Measurements from ENCODE around the gene KANSL1L.
"Not testable (repeated sequence)": the region's sequence is repeated elsewhere in the genome, so short reads cannot be mapped to it uniquely, and the experiment has no call there.

KANSL1L gene

DNA sequence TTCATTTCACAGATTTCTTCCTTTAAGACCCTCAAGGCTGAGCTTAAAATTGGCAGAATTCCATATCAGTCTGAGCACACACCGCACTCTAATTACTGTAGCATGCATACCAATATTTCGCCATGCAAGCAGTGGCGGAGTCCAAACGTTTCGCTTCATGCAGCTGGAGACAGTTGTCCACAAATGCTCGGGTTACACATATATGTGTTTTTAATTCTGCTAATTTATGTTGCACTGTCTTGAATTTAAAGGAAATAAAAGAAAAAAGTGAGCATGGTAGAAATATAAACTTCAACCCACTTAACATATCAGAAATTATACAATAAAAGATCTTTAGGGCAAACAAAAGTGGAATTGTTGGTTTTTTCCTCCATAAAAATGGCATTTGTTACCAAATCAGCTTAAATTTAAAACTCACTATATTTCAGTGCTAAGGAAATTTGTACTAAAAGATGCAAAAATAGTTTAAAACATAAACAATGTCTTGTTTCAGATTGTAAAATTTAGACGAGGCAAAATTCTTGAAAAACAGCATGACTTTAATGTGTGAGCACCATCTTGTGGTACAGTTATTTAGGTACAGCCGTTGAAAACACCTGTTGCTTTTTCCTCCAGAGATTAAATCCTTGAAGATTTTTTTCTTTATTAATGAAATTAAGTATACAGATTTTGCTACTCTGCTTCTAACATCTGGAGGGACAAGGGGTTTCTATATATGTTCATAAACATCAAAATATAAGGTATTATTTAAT, 24.1 kb upstream of the KANSL1L start:
- Histone ChIP-seq H3K9me3 (ENCODE audit: control insufficient read depth in 2 of 2, low read length in 2 of 2) (no peaks in the 10 kb centered on the region), H3K9ac (ENCODE audit: low read length in 2 of 2) (no peak overlapping the region), H3K27ac (ENCODE audit: low read length) (no peak overlapping the region), H3K4me3 (ENCODE audit: low read length in 2 of 2) (peak overlapping the region; percentile 15 to 42), H3K4me1 (ENCODE audit: control insufficient read depth, insufficient read depth, low read length) (no peaks in the 10 kb centered on the region), H3K27me3 (ENCODE audit: control insufficient read depth in 1 of 2, insufficient read depth in 2 of 2, low read length in 2 of 2) (no peaks in the 10 kb centered on the region), H3K36me3 (ENCODE audit: control insufficient read depth in 2 of 2, insufficient read depth in 2 of 2, low read length in 2 of 2) (no peaks in the 10 kb centered on the region)

DNA sequence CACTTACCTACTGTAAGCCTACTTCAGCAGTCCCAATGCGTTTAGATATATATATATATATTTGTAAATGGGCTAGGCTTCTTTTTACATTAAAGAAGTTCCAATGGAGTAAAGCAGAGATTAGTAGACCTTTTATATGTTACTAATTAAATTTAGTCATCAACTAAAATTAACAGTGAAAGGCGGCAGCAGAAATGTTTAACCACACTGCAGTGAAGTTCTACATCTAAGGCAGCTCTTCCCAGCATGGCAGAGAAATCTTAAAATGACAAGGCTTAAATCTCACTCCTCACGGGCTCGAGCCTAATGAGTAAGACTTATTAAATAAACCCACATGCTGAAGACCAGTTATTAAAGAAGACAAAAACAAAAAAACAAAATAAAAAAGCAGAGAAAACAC, 19.1 kb upstream of the KANSL1L start:
- H3K9me3 ChIP-seq (ENCODE audit: control insufficient read depth in 2 of 2, low read length in 2 of 2) = no peaks in the 10 kb centered on the region
- H3K4me1 ChIP-seq (ENCODE audit: control insufficient read depth, insufficient read depth, low read length) = no peaks in the 10 kb centered on the region
- H3K4me3 ChIP-seq (ENCODE audit: low read length in 2 of 2) = no peak overlapping the region
- no peaks in the 10 kb centered on the region for H3K27me3 ChIP-seq (ENCODE audit: control insufficient read depth in 1 of 2, insufficient read depth in 2 of 2, low read length in 2 of 2)
- no peak overlapping the region for H3K27ac ChIP-seq (ENCODE audit: low read length)
- no peaks in the 10 kb centered on the region for H3K36me3 ChIP-seq (ENCODE audit: control insufficient read depth in 2 of 2, insufficient read depth in 2 of 2, low read length in 2 of 2)
- no peak overlapping the region for H3K9ac ChIP-seq (ENCODE audit: low read length in 2 of 2)

DNA sequence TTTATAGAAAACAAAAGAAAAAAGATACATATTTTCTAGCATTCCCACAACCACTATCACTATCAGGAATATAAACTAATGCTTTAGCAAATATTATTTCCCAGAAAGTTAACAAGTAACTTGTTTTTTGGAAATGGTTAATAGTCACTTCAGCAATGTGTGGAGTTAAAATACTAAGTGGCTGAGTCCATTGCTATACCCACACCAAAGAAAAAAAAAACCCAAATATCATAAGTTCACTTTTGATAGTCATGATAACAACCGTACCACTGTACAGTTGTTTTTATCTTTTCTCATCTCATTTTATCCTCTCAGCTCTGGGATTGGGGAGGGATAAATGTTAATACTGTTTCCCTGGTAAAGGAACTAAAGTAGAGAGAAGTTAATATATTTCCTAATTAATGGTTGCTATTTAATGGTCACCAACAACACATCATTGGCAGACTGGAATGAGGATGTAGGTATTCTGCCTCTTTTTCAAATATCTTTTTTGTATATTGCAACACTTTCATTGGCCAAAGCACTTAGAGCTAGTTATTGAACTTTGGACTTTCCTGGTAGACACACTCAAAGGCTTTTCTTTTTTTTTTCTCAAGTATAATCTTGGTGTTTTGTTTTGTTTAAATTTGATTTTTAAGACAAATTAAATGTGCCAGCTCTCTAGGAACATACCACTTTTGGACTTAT, 18.4 kb upstream of the KANSL1L start:
- H3K27me3 ChIP-seq (ENCODE audit: control insufficient read depth in 1 of 2, insufficient read depth in 2 of 2, low read length in 2 of 2) = no peaks in the 10 kb centered on the region
- no peaks in the 10 kb centered on the region for H3K9me3 ChIP-seq (ENCODE audit: control insufficient read depth in 2 of 2, low read length in 2 of 2)
- H3K4me1 ChIP-seq (ENCODE audit: control insufficient read depth, insufficient read depth, low read length) = no peaks in the 10 kb centered on the region
- H3K36me3 ChIP-seq (ENCODE audit: control insufficient read depth in 2 of 2, insufficient read depth in 2 of 2, low read length in 2 of 2) = no peaks in the 10 kb centered on the region
- no peak overlapping the region for H3K4me3 ChIP-seq (ENCODE audit: low read length in 2 of 2)
- no peak overlapping the region for H3K27ac ChIP-seq (ENCODE audit: low read length)
- H3K9ac ChIP-seq (ENCODE audit: low read length in 2 of 2) = no peak overlapping the region

DNA sequence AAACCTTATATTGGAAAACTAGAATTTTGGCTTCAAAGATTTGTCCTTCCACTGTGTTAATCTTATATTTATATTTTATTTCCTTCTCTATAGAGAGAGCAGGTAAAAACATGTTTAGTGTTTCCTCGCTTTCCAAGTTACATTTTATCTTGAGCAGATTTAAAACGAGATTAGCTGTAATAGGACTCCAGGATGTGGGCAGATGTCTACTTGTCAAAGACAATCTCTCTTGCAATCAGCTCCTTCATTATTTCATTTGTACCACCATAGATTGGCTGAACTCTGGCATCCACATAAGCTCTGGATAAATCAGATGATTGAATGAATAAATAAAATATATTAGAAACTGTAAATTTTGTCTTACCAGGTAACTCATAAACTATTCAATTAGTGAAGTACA, 17.5 kb upstream of the KANSL1L start:
- Histone ChIP-seq H3K9ac (ENCODE audit: low read length in 2 of 2) (no peak overlapping the region), H3K4me1 (ENCODE audit: control insufficient read depth, insufficient read depth, low read length) (no peaks in the 10 kb centered on the region), H3K27me3 (ENCODE audit: control insufficient read depth in 1 of 2, insufficient read depth in 2 of 2, low read length in 2 of 2) (no peaks in the 10 kb centered on the region), H3K36me3 (ENCODE audit: control insufficient read depth in 2 of 2, insufficient read depth in 2 of 2, low read length in 2 of 2) (no peaks in the 10 kb centered on the region), H3K27ac (ENCODE audit: low read length) (no peak overlapping the region), H3K4me3 (ENCODE audit: low read length in 2 of 2) (no peak overlapping the region), H3K9me3 (ENCODE audit: control insufficient read depth in 2 of 2, low read length in 2 of 2) (no peaks in the 10 kb centered on the region)

DNA sequence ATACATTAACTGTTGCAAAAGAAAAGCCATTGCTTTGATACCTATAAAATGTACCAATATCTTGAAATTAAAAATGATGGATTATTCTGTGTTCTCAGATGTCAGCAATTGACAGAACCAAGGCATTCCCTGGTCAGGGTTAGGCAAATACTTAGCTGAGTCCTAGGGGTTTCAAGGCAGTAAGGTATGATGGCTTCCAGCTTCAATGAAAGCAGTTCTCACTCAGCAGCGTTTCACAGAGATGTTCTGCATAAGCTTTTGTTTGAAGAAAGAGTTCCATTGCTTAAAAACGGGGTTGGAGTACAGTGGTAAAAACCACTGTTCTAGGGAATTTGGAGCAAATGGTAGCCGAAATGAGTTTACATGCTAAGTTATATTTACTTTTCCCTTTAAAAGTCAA, 17.0 kb upstream of the KANSL1L start:
- H3K9me3 ChIP-seq (ENCODE audit: control insufficient read depth in 2 of 2, low read length in 2 of 2) = no peaks in the 10 kb centered on the region
- no peaks in the 10 kb centered on the region for H3K27me3 ChIP-seq (ENCODE audit: control insufficient read depth in 1 of 2, insufficient read depth in 2 of 2, low read length in 2 of 2)
- H3K27ac ChIP-seq (ENCODE audit: low read length) = no peak overlapping the region
- no peaks in the 10 kb centered on the region for H3K36me3 ChIP-seq (ENCODE audit: control insufficient read depth in 2 of 2, insufficient read depth in 2 of 2, low read length in 2 of 2)
- no peaks in the 10 kb centered on the region for H3K4me1 ChIP-seq (ENCODE audit: control insufficient read depth, insufficient read depth, low read length)
- H3K9ac ChIP-seq (ENCODE audit: low read length in 2 of 2) = no peak overlapping the region
- no peak overlapping the region for H3K4me3 ChIP-seq (ENCODE audit: low read length in 2 of 2)

DNA sequence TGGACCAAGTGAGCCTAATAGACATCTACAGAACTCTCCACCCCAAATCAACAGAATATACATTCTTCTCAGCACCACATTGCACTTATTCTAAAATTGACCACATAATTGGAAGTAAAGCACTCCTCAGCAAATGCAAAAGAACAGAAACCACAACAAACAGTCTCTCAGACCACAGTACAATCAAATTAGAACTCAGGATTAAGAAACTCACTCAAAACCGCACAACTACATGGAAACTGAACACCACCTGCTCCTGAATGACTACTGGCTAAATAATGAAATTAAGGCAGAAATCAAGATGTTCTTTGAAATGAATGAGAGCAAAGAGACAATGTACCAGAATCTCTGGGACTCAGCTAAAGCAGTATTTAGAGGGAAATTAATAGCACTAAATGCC, 12.7 kb upstream of the KANSL1L start:
- not testable (repeated sequence) for H3K9me3 ChIP-seq (ENCODE audit: control insufficient read depth in 2 of 2, low read length in 2 of 2); H3K9ac ChIP-seq (ENCODE audit: low read length in 2 of 2); H3K4me3 ChIP-seq (ENCODE audit: low read length in 2 of 2); H3K27ac ChIP-seq (ENCODE audit: low read length); H3K4me1 ChIP-seq (ENCODE audit: control insufficient read depth, insufficient read depth, low read length); H3K36me3 ChIP-seq (ENCODE audit: control insufficient read depth in 2 of 2, insufficient read depth in 2 of 2, low read length in 2 of 2); H3K27me3 ChIP-seq (ENCODE audit: control insufficient read depth in 1 of 2, insufficient read depth in 2 of 2, low read length in 2 of 2)

DNA sequence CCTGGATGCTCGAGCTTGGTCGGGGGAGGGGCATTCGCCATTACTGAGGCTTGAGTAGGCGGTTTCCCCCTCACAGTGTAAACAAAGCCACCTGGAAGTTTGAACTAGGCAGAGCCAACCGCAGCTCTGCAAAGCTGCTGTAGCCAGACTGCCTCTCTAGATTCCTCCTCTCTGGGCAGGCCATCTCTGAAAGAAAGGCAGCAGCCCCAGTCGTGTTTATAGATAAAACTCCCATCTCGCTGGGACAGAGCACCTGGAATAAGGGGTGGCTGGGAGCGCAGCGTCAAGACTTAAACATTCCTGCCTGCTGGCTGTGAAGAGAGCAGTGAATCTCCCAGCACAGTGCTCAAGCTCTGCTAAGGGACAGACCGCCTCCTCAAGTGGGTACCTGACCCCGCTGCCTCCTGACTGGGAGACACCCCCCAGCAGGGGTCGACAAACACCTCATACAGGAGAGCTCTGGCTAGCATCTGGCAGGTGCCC, 10.4 kb upstream of the KANSL1L start:
- not testable (repeated sequence) for H3K27ac ChIP-seq (ENCODE audit: low read length); H3K9ac ChIP-seq (ENCODE audit: low read length in 2 of 2); H3K27me3 ChIP-seq (ENCODE audit: control insufficient read depth in 1 of 2, insufficient read depth in 2 of 2, low read length in 2 of 2); H3K36me3 ChIP-seq (ENCODE audit: control insufficient read depth in 2 of 2, insufficient read depth in 2 of 2, low read length in 2 of 2); H3K4me1 ChIP-seq (ENCODE audit: control insufficient read depth, insufficient read depth, low read length); H3K9me3 ChIP-seq (ENCODE audit: control insufficient read depth in 2 of 2, low read length in 2 of 2); H3K4me3 ChIP-seq (ENCODE audit: low read length in 2 of 2)

DNA sequence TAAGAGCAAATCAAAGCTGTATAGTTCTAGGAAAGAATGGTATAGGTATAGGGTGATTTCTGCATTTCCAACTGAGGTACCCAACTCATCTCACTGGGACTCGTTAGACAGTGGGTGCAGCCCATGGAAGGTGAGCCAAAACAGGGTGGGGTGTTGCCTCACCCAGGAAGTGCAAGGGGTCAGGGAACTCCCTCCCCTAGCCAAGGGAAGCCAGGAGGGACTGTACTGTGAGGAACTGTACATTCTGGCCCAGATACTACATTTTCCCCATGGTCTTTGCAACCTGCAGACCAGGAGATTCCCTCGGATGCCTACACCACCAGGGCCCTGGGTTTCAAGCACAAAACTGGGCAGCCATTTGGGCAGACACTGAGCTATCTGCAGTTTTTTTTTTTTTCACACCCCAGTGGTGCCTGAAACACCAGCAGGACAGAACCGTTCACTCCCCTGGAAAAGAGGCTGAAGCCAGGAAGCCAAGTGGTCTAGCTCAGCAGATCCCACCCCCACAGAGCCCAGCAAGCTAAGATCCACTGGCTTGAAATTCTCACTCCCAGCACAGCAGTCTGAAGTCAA, 9.9 kb upstream of the KANSL1L start:
- not testable (repeated sequence) for H3K27me3 ChIP-seq (ENCODE audit: control insufficient read depth in 1 of 2, insufficient read depth in 2 of 2, low read length in 2 of 2); H3K36me3 ChIP-seq (ENCODE audit: control insufficient read depth in 2 of 2, insufficient read depth in 2 of 2, low read length in 2 of 2); H3K4me1 ChIP-seq (ENCODE audit: control insufficient read depth, insufficient read depth, low read length); H3K4me3 ChIP-seq (ENCODE audit: low read length in 2 of 2); H3K9ac ChIP-seq (ENCODE audit: low read length in 2 of 2); H3K27ac ChIP-seq (ENCODE audit: low read length); H3K9me3 ChIP-seq (ENCODE audit: control insufficient read depth in 2 of 2, low read length in 2 of 2)

DNA sequence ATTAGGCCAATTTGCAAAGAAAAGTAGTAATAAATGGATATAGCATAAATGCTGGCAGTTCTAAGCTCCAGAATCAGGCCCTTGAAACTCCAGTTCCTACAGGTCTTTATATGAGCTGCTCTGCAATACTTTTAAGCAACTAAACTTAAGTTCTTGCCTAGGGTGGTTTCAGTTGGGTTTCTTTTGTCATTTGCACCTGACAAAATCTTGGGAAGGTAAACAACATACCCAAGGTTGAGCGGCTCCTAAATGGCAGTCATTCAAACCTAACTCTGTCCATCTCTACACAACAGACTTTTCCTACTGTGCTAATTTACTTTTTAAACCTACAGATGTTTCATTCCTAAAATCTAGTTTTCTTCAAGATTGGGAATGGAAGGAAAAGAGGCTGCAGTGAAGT, 9.3 kb upstream of the KANSL1L start:
- H3K4me3 ChIP-seq (ENCODE audit: low read length in 2 of 2) = no peak overlapping the region
- H3K4me1 ChIP-seq (ENCODE audit: control insufficient read depth, insufficient read depth, low read length) = no peaks in the 10 kb centered on the region
- no peaks in the 10 kb centered on the region for H3K36me3 ChIP-seq (ENCODE audit: control insufficient read depth in 2 of 2, insufficient read depth in 2 of 2, low read length in 2 of 2)
- H3K27ac ChIP-seq (ENCODE audit: low read length) = no peak overlapping the region
- no peaks in the 10 kb centered on the region for H3K9me3 ChIP-seq (ENCODE audit: control insufficient read depth in 2 of 2, low read length in 2 of 2)
- H3K27me3 ChIP-seq (ENCODE audit: control insufficient read depth in 1 of 2, insufficient read depth in 2 of 2, low read length in 2 of 2) = no peaks in the 10 kb centered on the region
- H3K9ac ChIP-seq (ENCODE audit: low read length in 2 of 2) = no peak overlapping the region

DNA sequence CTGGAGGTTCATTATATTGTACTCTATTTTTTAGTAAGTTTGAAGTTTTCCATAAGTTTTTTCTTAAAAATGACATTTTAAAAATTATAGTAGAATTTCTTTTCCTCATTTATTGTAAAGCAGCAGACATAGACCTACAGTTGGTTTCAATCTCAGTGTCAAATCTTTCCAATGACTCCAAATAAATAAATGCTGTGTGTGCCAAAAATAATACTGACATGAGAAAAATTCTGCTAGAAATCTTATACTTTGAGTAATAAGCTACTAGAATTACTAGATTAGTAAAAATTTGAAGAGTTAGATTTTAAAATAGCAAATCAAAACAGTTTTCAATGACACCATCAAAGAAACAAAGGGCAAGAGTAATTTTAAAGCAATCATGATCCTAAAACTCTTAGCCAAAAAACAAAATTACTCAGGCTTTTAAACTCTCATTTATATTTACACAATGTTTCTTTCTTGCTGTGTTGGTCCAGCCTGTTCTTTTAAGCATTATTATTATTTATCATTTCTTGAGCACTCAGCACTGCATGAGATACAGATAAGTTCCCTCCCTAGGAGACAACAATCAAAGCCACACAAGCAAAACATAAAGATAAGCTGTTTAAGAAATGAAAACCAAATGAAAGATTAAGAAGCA, 8.3 kb upstream of the KANSL1L start:
- no peak overlapping the region for H3K27ac ChIP-seq (ENCODE audit: low read length)
- no peaks in the 10 kb centered on the region for H3K27me3 ChIP-seq (ENCODE audit: control insufficient read depth in 1 of 2, insufficient read depth in 2 of 2, low read length in 2 of 2)

More for the DNA sequence above, 8.3 kb upstream of the KANSL1L start:
- no peak overlapping the region for H3K9ac ChIP-seq (ENCODE audit: low read length in 2 of 2)
- H3K36me3 ChIP-seq (ENCODE audit: control insufficient read depth in 2 of 2, insufficient read depth in 2 of 2, low read length in 2 of 2) = no peaks in the 10 kb centered on the region
- no peak overlapping the region for H3K4me3 ChIP-seq (ENCODE audit: low read length in 2 of 2)
- H3K9me3 ChIP-seq (ENCODE audit: control insufficient read depth in 2 of 2, low read length in 2 of 2) = no peaks in the 10 kb centered on the region
- no peaks in the 10 kb centered on the region for H3K4me1 ChIP-seq (ENCODE audit: control insufficient read depth, insufficient read depth, low read length)
